HepG2 (cell line): ENCODE data around the gene FHL3. TPM values are rescaled to one million over a fixed set of nuclear protein-coding genes. Genes with fewer than 3 reads are reported as not detected.
A peak's percentile ranks its signal among the peaks of the same experiment; 100 is the strongest.

Source experiments
- ATAC-seq: fragments of 200-7000 bp; cut with Tn5 transposase; 3 replicates; pipeline ENCODE4 v1.9.1; 2020; ENCODE audit warnings: mild to moderate bottlenecking, moderate library complexity
- BruUV-seq: library from RNA; stranded (reverse); fragments of 400-500 nt; replicated peaks from 2 replicates; lab custom pipeline; 2021; lab: Mats Ljungman, UMichigan
- CTCF ChIA-PET: fragments of 300-600 bp; formaldehyde crosslinking; extraction: SDS; loops from one replicate; lab custom pipeline; 2021; ENCODE audit warnings: low total read pairs, inconsistent platforms, low intra/inter-chr PET ratio; lab: Yijun Ruan, JAX
- POLR2A ChIA-PET: fragments of 350-600 bp; sonication (Branson Sonifier 250); formaldehyde crosslinking; loops from one replicate; lab custom pipeline; 2020; ENCODE audit warnings: antibody characterized with exemption, inconsistent platforms; lab: Yijun Ruan, JAX
- DNase-seq: peaks from one replicate; pipeline ENCODE4 v3.0.0-alpha.2; 2015; ENCODE audit warnings: low spot score
- FAIRE-seq: peaks from 3 replicates; lab custom pipeline; 2011; peaks lifted over from hg19 to GRCh38; lab: Jason Lieb, UNC
- H2AFZ ChIP-seq: one replicate; pipeline ENCODE4 v1.6.1; 2011; ENCODE audit warnings: low read length, inconsistent platforms
- H3K27ac ChIP-seq: fragments of 300-600 bp; 3 replicates; pipeline ENCODE4 v1.8.0; 2011; ENCODE audit warnings: mixed run types, mild to moderate bottlenecking, mixed read lengths, low read length, inconsistent platforms; ENCODE audit not compliant: insufficient read depth; ENCODE audit errors: extremely low read length
- H3K27me3 ChIP-seq, 2 experiments: fragments of 200-600 bp in 1 of 2; 2 replicates in 1 of 2; 3 replicates in 1 of 2; pipeline versions ENCODE4 v1.6.0 to v1.8.0; 2011; ENCODE audit warnings: low read length in 2 of 2, mild to moderate bottlenecking in 2 of 2, moderate library complexity in 2 of 2, inconsistent platforms in 1 of 2; ENCODE audit not compliant: insufficient read depth in 2 of 2, control insufficient read depth in 1 of 2
- H3K36me3 ChIP-seq, 2 experiments: fragments of 200-600 bp in 1 of 2; replicated peaks in 1 of 2; 2 replicates in 1 of 2; 3 replicates in 1 of 2; pipeline versions ENCODE4 v1.5.1 to v1.8.0; 2011; ENCODE audit warnings: low read length in 2 of 2, inconsistent platforms in 1 of 2; ENCODE audit not compliant: insufficient read depth in 2 of 2, control insufficient read depth in 1 of 2
- H3K4me1 ChIP-seq: 2 replicates; pipeline ENCODE4 v1.5.1; 2012; ENCODE audit warnings: low read length, inconsistent platforms; ENCODE audit not compliant: insufficient read depth
- H3K4me2 ChIP-seq: 2 replicates; pipeline ENCODE4 v1.6.0; 2011; ENCODE audit warnings: low read depth, low read length, inconsistent platforms
- H3K4me3 ChIP-seq, 3 experiments: fragments of 200-600 bp in 1 of 3; sonication (generic), shearing (Covaris generic) in 1 of 3; replicated peaks in 1 of 3; 2 replicates each; pipeline ENCODE4 v1.5.1; 2011 to 2016; ENCODE audit warnings: low read length in 3 of 3, inconsistent platforms in 2 of 3, low read depth in 2 of 3, mild to moderate bottlenecking in 2 of 3, control low read depth in 1 of 3, mixed read lengths in 1 of 3; ENCODE audit not compliant: insufficient read depth in 1 of 3
- H3K79me2 ChIP-seq: one replicate; pipeline ENCODE4 v1.6.1; 2011; ENCODE audit warnings: low read length, inconsistent platforms; ENCODE audit not compliant: insufficient read depth
- H3K9ac ChIP-seq: 2 replicates; pipeline ENCODE4 v1.6.0; 2011; ENCODE audit warnings: mild to moderate bottlenecking, low read depth, low read length, inconsistent platforms; ENCODE audit not compliant: insufficient read depth
- H3K9me3 ChIP-seq: 2 replicates; pipeline ENCODE4 v1.5.1; 2012; ENCODE audit warnings: mild to moderate bottlenecking, low read length
- H4K20me1 ChIP-seq: 2 replicates; pipeline ENCODE4 v1.6.0; 2011; ENCODE audit warnings: inconsistent platforms, mild to moderate bottlenecking, low read length, moderate library complexity; ENCODE audit not compliant: insufficient read depth
- BHLHE40 ChIP-seq: IDR thresholded peaks from 2 replicates; pipeline ENCODE4 v1.6.1; 2011; ENCODE audit warnings: low read length, improper control_type of control experiment
- CC2D1A ChIP-seq: sonication (generic); formaldehyde crosslinking; IDR thresholded peaks from 2 replicates; pipeline ENCODE4 v1.8.1; 2023; ENCODE audit warnings: mild to moderate bottlenecking, missing genetic modification reagents
- CREBL2 ChIP-seq: sonication (generic); formaldehyde crosslinking; IDR thresholded peaks from 2 replicates; pipeline ENCODE4 v1.8.1; 2023; ENCODE audit warnings: missing genetic modification reagents, mild to moderate bottlenecking, borderline replicate concordance
- DRAP1 ChIP-seq: IDR thresholded peaks from 2 replicates; pipeline ENCODE4 v1.6.1; 2016; ENCODE audit warnings: missing genetic modification reagents, missing compliant biosample characterization
- EP300 ChIP-seq, 3 experiments: sonication (generic) in 1 of 3; formaldehyde crosslinking in 1 of 3; IDR thresholded peaks; 2 replicates each; pipeline versions ENCODE4 v1.5.1 to v1.6.1; 2011 to 2020; ENCODE audit warnings: low read depth in 2 of 3, low read length in 2 of 3, borderline replicate concordance in 1 of 3, improper control_type of control experiment in 1 of 3, mild to moderate bottlenecking in 1 of 3, missing genetic modification reagents in 1 of 3, moderate library complexity in 1 of 3
- KDM2A ChIP-seq: sonication (generic); formaldehyde crosslinking; IDR thresholded peaks from 2 replicates; pipeline ENCODE4 v1.4.0; 2020; ENCODE audit warnings: low read depth, missing genetic modification reagents, borderline replicate concordance
- MLX ChIP-seq: IDR thresholded peaks from 2 replicates; pipeline ENCODE4 v1.6.1; 2016
- PAXIP1 ChIP-seq: sonication (generic); formaldehyde crosslinking; conservative IDR thresholded peaks from 2 replicates; pipeline ENCODE4 v1.4.0; 2020; ENCODE audit warnings: mild to moderate bottlenecking, missing genetic modification reagents, moderate library complexity
- RXRA ChIP-seq: sonication (generic); formaldehyde crosslinking; IDR thresholded peaks from 2 replicates; pipeline ENCODE4 v1.5.1; 2020; ENCODE audit warnings: missing genetic modification reagents
- SYNCRIP ChIP-seq: fragments of 200-400 bp; formaldehyde crosslinking; IDR thresholded peaks from 2 replicates; pipeline ENCODE4 v1.6.1; 2018; ENCODE audit warnings: mild to moderate bottlenecking, low read depth, low read length; ENCODE audit not compliant: insufficient read depth
- ZNF281 ChIP-seq: sonication (generic); formaldehyde crosslinking; IDR thresholded peaks from 2 replicates; pipeline ENCODE4 v1.4.0; 2020; ENCODE audit warnings: missing genetic modification reagents, borderline replicate concordance
- ZNF574 ChIP-seq: sonication (generic); formaldehyde crosslinking; IDR thresholded peaks from 2 replicates; pipeline ENCODE4 v1.4.0; 2020; ENCODE audit warnings: missing genetic modification reagents
- ZNF644 ChIP-seq: IDR thresholded peaks from 2 replicates; pipeline ENCODE4 v1.6.1; 2016; ENCODE audit warnings: low read depth
- WGBS: methylation state at CpG from one replicate; pipeline ENCODE4 v1.1.6; 2017; ENCODE audit warnings: low lambda C conversion rate; 5-methylcytosine and 5-hydroxymethylcytosine counted together
- in situ Hi-C: cut with HindIII; loops from 2 replicates; pipeline ENCODE4 v1.10.0; 2017; ENCODE audit warnings: low pct_unique_long_range_greater_than_20kb; ENCODE audit not compliant: extremely low pct_ligation_motif_present
- intact Hi-C: fragments of 100-400 bp; cut with micrococcal nuclease; formaldehyde crosslinking; loops from one replicate; pipeline ENCODE4 v1.10.0; 2022; ENCODE audit not compliant: unreplicated experiment
- polyA plus RNA-seq, 8 experiments: library from polyadenylated mRNA; depleted of rRNA in 3 of 8; stranded (reverse) in 7 of 8; unstranded in 1 of 8; fragments of >200 nt; fragmentation: Illumina TruSeq in 4 of 8; extraction: Trizol in 4 of 8; gene quantifications; 2 replicates each; pipeline versions ENCODE4 v1.2.1 to v1.2.3, GENCODE V29; 2011 to 2016; ENCODE audit warnings: low read depth in 4 of 8, missing spikeins in 1 of 8, mixed read lengths in 1 of 8; ENCODE audit not compliant: insufficient read depth in 1 of 8
- total RNA-seq, 5 experiments: library from RNA; depleted of rRNA; stranded (reverse); fragments of >200 nt; fragmentation: Illumina TruSeq; extraction: Trizol; gene quantifications; 2 replicates each; pipeline ENCODE4 v1.2.3, GENCODE V29; 2016; ENCODE audit warnings: low read depth in 1 of 5

FHL3 gene
- total and polyA plus RNA-seq, 2 of the 13 experiments (the other 11 are each of a cell fraction or from before 2014, with no cell fraction given) = 2.8 to 6.6 TPM

GRCh38 chr1:38031513-38031866 is 26.2 kb upstream of the FHL3 start:
- H4K20me1 ChIP-seq = no peaks in the 10 kb centered on the region
- no peak overlapping the region for H3K9ac ChIP-seq
- no peak overlapping the region for H3K4me3 ChIP-seq
- no peak overlapping the region for H2AFZ ChIP-seq
- peaks cover 25% of the 10 kb centered on the region for H3K4me1 ChIP-seq
- 0 out of 5 replicates have a peak, but pooled peaks cover 0 to 3% of the 10 kb centered on the region in 2 experiments for H3K27me3 ChIP-seq
- peak; percentile 55 for DNase-seq
- no peak overlapping the region for H3K27ac ChIP-seq
- ATAC-seq = peak; percentile 45
- WGBS = 10% methylated on average over 2 of the region's 4 CpGs
- peak; percentile 47 for FAIRE-seq
- no peaks in the 10 kb centered on the region for H3K79me2 ChIP-seq
- ChIA-PET CTCF (no interaction called here), POLR2A (no interaction called here)
- intact Hi-C loops = no loop called here
- no peaks in the 10 kb centered on the region for H3K36me3 ChIP-seq
- peak overlapping the region; percentile 31; the same call in 1 of the 2 replicates for H3K4me2 ChIP-seq
- H3K9me3 ChIP-seq = no peaks in the 10 kb centered on the region
- BruUV-seq = no TSS peak
- in situ Hi-C loops = loop anchor here (10.0 kb wide), 1 partner anchor 553 kb away; no protein-coding TSS in a partner anchor
- peak; percentile 90 for TF ChIP-seq BHLHE40
- TF ChIP-seq SYNCRIP = no peak
- TF ChIP-seq ZNF644 = peak; percentile 79; the same call in 1 of the 2 replicates
- peak; percentile 46; the same call in 1 of the 2 replicates for TF ChIP-seq RXRA
- no peak for TF ChIP-seq DRAP1
- peak; percentile 67; the same call in 1 of the 2 replicates for TF ChIP-seq CC2D1A (CRISPR knock-in tag)
- peak; percentile 45 for TF ChIP-seq ZNF574 (CRISPR knock-in tag)
- peak; percentile 89 for TF ChIP-seq MLX (CRISPR knock-in tag)
- no peak for TF ChIP-seq KDM2A (CRISPR knock-in tag)
- no peak for TF ChIP-seq EP300 (IDR thresholded peaks at IDR 0.05; ENCODE audit: low read depth in 2 of 2, low read length in 2 of 2)
- TF ChIP-seq EP300 (CRISPR knock-in tag; IDR thresholded peaks at IDR 0.05; ENCODE audit: borderline replicate concordance) = peak; percentile 59
- TF ChIP-seq CREBL2 (CRISPR knock-in tag) = peak; percentile 30; the same call in 1 of the 2 replicates
- peak; percentile 53; the same call in 1 of the 2 replicates for TF ChIP-seq ZNF281
- TF ChIP-seq PAXIP1 = no peak
